HepG2 (cell line): ENCODE data around the gene LDB3. TPM values are rescaled to one million over a fixed set of nuclear protein-coding genes. Genes with fewer than 3 reads are reported as not detected.

Experiments
- ATAC-seq: fragments of 200-7000 bp; cut with Tn5 transposase; 3 replicates; pipeline ENCODE4 v1.9.1; 2020; ENCODE audit warnings: mild to moderate bottlenecking, moderate library complexity
- BruUV-seq: library from RNA; stranded (reverse); fragments of 400-500 nt; replicated peaks from 2 replicates; lab custom pipeline; 2021; lab: Mats Ljungman, UMichigan
- CTCF ChIA-PET: fragments of 300-600 bp; formaldehyde crosslinking; extraction: SDS; loops from one replicate; lab custom pipeline; 2021; ENCODE audit warnings: low total read pairs, inconsistent platforms, low intra/inter-chr PET ratio; lab: Yijun Ruan, JAX
- POLR2A ChIA-PET: fragments of 350-600 bp; sonication (Branson Sonifier 250); formaldehyde crosslinking; loops from one replicate; lab custom pipeline; 2020; ENCODE audit warnings: antibody characterized with exemption, inconsistent platforms; lab: Yijun Ruan, JAX
- DNase-seq: peaks from one replicate; pipeline ENCODE4 v3.0.0-alpha.2; 2015; ENCODE audit warnings: low spot score
- FAIRE-seq: peaks from 3 replicates; lab custom pipeline; 2011; peaks lifted over from hg19 to GRCh38; lab: Jason Lieb, UNC
- H2AFZ ChIP-seq: one replicate; pipeline ENCODE4 v1.6.1; 2011; ENCODE audit warnings: low read length, inconsistent platforms
- H3K27ac ChIP-seq: fragments of 300-600 bp; 3 replicates; pipeline ENCODE4 v1.8.0; 2011; ENCODE audit warnings: mixed run types, mild to moderate bottlenecking, mixed read lengths, low read length, inconsistent platforms; ENCODE audit not compliant: insufficient read depth; ENCODE audit errors: extremely low read length
- H3K27me3 ChIP-seq, 2 experiments: fragments of 200-600 bp in 1 of 2; 2 replicates in 1 of 2; 3 replicates in 1 of 2; pipeline versions ENCODE4 v1.6.0 to v1.8.0; 2011; ENCODE audit warnings: low read length in 2 of 2, mild to moderate bottlenecking in 2 of 2, moderate library complexity in 2 of 2, inconsistent platforms in 1 of 2; ENCODE audit not compliant: insufficient read depth in 2 of 2, control insufficient read depth in 1 of 2
- H3K36me3 ChIP-seq, 2 experiments: fragments of 200-600 bp in 1 of 2; replicated peaks in 1 of 2; 2 replicates in 1 of 2; 3 replicates in 1 of 2; pipeline versions ENCODE4 v1.5.1 to v1.8.0; 2011; ENCODE audit warnings: low read length in 2 of 2, inconsistent platforms in 1 of 2; ENCODE audit not compliant: insufficient read depth in 2 of 2, control insufficient read depth in 1 of 2
- H3K4me1 ChIP-seq: 2 replicates; pipeline ENCODE4 v1.5.1; 2012; ENCODE audit warnings: low read length, inconsistent platforms; ENCODE audit not compliant: insufficient read depth
- H3K4me2 ChIP-seq: 2 replicates; pipeline ENCODE4 v1.6.0; 2011; ENCODE audit warnings: low read depth, low read length, inconsistent platforms
- H3K4me3 ChIP-seq, 3 experiments: fragments of 200-600 bp in 1 of 3; sonication (generic), shearing (Covaris generic) in 1 of 3; replicated peaks in 1 of 3; 2 replicates each; pipeline ENCODE4 v1.5.1; 2011 to 2016; ENCODE audit warnings: low read length in 3 of 3, inconsistent platforms in 2 of 3, low read depth in 2 of 3, mild to moderate bottlenecking in 2 of 3, control low read depth in 1 of 3, mixed read lengths in 1 of 3; ENCODE audit not compliant: insufficient read depth in 1 of 3
- H3K79me2 ChIP-seq: one replicate; pipeline ENCODE4 v1.6.1; 2011; ENCODE audit warnings: low read length, inconsistent platforms; ENCODE audit not compliant: insufficient read depth
- H3K9ac ChIP-seq: 2 replicates; pipeline ENCODE4 v1.6.0; 2011; ENCODE audit warnings: mild to moderate bottlenecking, low read depth, low read length, inconsistent platforms; ENCODE audit not compliant: insufficient read depth
- H3K9me3 ChIP-seq: 2 replicates; pipeline ENCODE4 v1.5.1; 2012; ENCODE audit warnings: mild to moderate bottlenecking, low read length
- H4K20me1 ChIP-seq: 2 replicates; pipeline ENCODE4 v1.6.0; 2011; ENCODE audit warnings: inconsistent platforms, mild to moderate bottlenecking, low read length, moderate library complexity; ENCODE audit not compliant: insufficient read depth
- ETV6 ChIP-seq: sonication (generic); formaldehyde crosslinking; conservative IDR thresholded peaks from 2 replicates; pipeline ENCODE4 v1.4.0; 2020; ENCODE audit warnings: missing genetic modification reagents
- FOXP1 ChIP-seq, 2 experiments: fragments of 450-650 bp in 1 of 2; IDR thresholded peaks; 2 replicates each; pipeline ENCODE4 v1.6.1; 2017 to 2018; ENCODE audit warnings: antibody characterized with exemption in 1 of 2
- HNRNPK ChIP-seq: fragments of 200-400 bp; formaldehyde crosslinking; IDR thresholded peaks from 2 replicates; pipeline ENCODE4 v1.6.1; 2018; ENCODE audit warnings: low read length, low read depth, moderate library complexity, mild to moderate bottlenecking; ENCODE audit not compliant: poor library complexity, severe bottlenecking
- KLF6 ChIP-seq: IDR thresholded peaks from 2 replicates; pipeline ENCODE4 v1.8.0; 2016; ENCODE audit warnings: missing biosample characterization, missing genetic modification reagents
- KLF9 ChIP-seq: IDR thresholded peaks from 2 replicates; pipeline ENCODE4 v1.6.1; 2016; ENCODE audit warnings: low read depth
- KMT2A ChIP-seq: sonication (generic); formaldehyde crosslinking; IDR thresholded peaks from 2 replicates; pipeline ENCODE4 v1.4.0; 2020; ENCODE audit warnings: missing genetic modification reagents
- MIER3 ChIP-seq: IDR thresholded peaks from 2 replicates; pipeline ENCODE4 v1.6.1; 2016; ENCODE audit warnings: missing compliant biosample characterization, borderline replicate concordance
- NCOA2 ChIP-seq: sonication (generic); formaldehyde crosslinking; IDR thresholded peaks from 2 replicates; pipeline ENCODE4 v1.8.0; 2022; ENCODE audit warnings: inconsistent platforms
- NONO ChIP-seq, 2 experiments: fragments of 450-650 bp in 1 of 2; sonication (generic) in 1 of 2; formaldehyde crosslinking in 1 of 2; IDR thresholded peaks in 1 of 2; conservative IDR thresholded peaks in 1 of 2; 2 replicates each; pipeline versions ENCODE4 v1.6.1 to v1.8.0; 2017 to 2022; ENCODE audit warnings: mild to moderate bottlenecking in 1 of 2, missing genetic modification reagents in 1 of 2, moderate library complexity in 1 of 2
- NRL ChIP-seq: sonication (generic); formaldehyde crosslinking; IDR thresholded peaks from 2 replicates; pipeline ENCODE4 v1.5.0; 2020; ENCODE audit warnings: missing genetic modification reagents, mild to moderate bottlenecking, moderate library complexity, borderline replicate concordance
- PAX8 ChIP-seq: sonication (generic); formaldehyde crosslinking; IDR thresholded peaks from 2 replicates; pipeline ENCODE4 v1.8.0; 2022; ENCODE audit warnings: mild to moderate bottlenecking, missing genetic modification reagents, borderline replicate concordance
- ZNF33B ChIP-seq: sonication (generic); formaldehyde crosslinking; IDR thresholded peaks from 2 replicates; pipeline ENCODE4 v1.5.1; 2020; ENCODE audit warnings: mild to moderate bottlenecking, missing genetic modification reagents
- ZNF768 ChIP-seq: sonication (generic); formaldehyde crosslinking; IDR thresholded peaks from 2 replicates; pipeline ENCODE4 v1.4.0; 2020; ENCODE audit warnings: missing genetic modification reagents
- WGBS: methylation state at CpG from one replicate; pipeline ENCODE4 v1.1.6; 2017; ENCODE audit warnings: low lambda C conversion rate; 5-methylcytosine and 5-hydroxymethylcytosine counted together
- in situ Hi-C: cut with HindIII; loops from 2 replicates; pipeline ENCODE4 v1.10.0; 2017; ENCODE audit warnings: low pct_unique_long_range_greater_than_20kb; ENCODE audit not compliant: extremely low pct_ligation_motif_present
- intact Hi-C: fragments of 100-400 bp; cut with micrococcal nuclease; formaldehyde crosslinking; loops from one replicate; pipeline ENCODE4 v1.10.0; 2022; ENCODE audit not compliant: unreplicated experiment
- polyA plus RNA-seq, 8 experiments: library from polyadenylated mRNA; depleted of rRNA in 3 of 8; stranded (reverse) in 7 of 8; unstranded in 1 of 8; fragments of >200 nt; fragmentation: Illumina TruSeq in 4 of 8; extraction: Trizol in 4 of 8; gene quantifications; 2 replicates each; pipeline versions ENCODE4 v1.2.1 to v1.2.3, GENCODE V29; 2011 to 2016; ENCODE audit warnings: low read depth in 4 of 8, missing spikeins in 1 of 8, mixed read lengths in 1 of 8; ENCODE audit not compliant: insufficient read depth in 1 of 8
- total RNA-seq, 5 experiments: library from RNA; depleted of rRNA; stranded (reverse); fragments of >200 nt; fragmentation: Illumina TruSeq; extraction: Trizol; gene quantifications; 2 replicates each; pipeline ENCODE4 v1.2.3, GENCODE V29; 2016; ENCODE audit warnings: low read depth in 1 of 5
- TF ChIP-seq, protein P1 (sequence below): IDR thresholded peaks from 2 replicates; pipeline ENCODE4 v1.6.1; 2016; ENCODE audit warnings: mild to moderate bottlenecking
- TF ChIP-seq, protein P2 (sequence below): IDR thresholded peaks from 2 replicates; pipeline ENCODE4 v1.6.1; 2016; ENCODE audit warnings: missing compliant biosample characterization, missing genetic modification reagents, borderline replicate concordance
- TF ChIP-seq, protein P3 (sequence below): sonication (generic); formaldehyde crosslinking; IDR thresholded peaks from 2 replicates; pipeline ENCODE4 v1.4.0; 2020; ENCODE audit warnings: missing genetic modification reagents

LDB3 gene
- total and polyA plus RNA-seq, 2 of the 13 experiments (the other 11 are each of a cell fraction or from before 2014, with no cell fraction given), result not detected

DNA sequence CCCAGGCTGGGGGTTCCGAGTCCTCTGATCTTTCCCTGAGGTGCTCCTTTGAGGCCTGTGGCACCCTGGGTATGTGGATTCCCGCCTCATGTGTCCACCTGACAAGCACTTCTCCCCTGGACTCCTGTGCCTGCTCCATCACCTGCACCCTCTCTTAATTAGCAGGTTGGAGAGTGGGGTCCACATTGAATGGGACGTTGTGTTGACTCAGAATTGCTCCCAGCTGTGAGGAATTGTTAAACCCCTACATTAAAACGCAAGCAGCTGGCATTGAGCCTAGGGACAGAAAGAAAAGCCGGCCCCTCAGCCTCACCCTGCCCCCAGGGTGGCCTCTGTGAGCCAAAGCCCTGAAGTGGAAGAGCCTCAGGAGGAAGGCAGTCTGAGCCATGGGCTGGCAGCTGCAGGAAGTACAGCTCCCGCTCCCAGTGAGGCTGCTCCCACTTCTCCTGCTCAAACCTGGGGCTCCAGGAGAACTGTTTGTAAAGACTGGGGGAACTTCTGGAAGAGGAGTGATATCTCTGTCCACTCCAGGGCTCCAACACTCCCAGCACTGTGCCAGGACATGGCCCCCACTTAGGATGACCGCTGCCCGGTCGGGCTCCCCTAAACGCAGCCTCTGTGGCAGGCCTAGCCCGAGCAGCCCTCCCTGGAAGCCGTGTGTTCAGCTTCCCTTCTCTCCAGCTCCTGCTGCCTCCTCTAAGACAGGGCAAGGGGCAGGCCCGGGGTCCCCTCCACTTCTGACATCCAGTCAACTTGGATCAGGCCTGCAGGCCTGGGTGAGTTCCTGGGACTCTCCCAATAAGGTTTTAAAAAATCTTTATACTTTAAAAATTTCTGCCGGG is 15.7 kb upstream of the LDB3 start:
- WGBS, result 13% methylated on average over 6 of the region's 14 CpGs
- FAIRE-seq, result no peak
- TF ChIP-seq, protein P1, sequence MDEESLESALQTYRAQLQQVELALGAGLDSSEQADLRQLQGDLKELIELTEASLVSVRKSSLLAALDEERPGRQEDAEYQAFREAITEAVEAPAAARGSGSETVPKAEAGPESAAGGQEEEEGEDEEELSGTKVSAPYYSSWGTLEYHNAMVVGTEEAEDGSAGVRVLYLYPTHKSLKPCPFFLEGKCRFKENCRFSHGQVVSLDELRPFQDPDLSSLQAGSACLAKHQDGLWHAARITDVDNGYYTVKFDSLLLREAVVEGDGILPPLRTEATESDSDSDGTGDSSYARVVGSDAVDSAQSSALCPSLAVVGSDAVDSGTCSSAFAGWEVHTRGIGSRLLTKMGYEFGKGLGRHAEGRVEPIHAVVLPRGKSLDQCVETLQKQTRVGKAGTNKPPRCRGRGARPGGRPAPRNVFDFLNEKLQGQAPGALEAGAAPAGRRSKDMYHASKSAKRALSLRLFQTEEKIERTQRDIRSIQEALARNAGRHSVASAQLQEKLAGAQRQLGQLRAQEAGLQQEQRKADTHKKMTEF (CRISPR knock-in tag), result no peak
- TF ChIP-seq NRL, result no peak
- no peak for TF ChIP-seq ZNF768
- TF ChIP-seq HNRNPK, result no peak
- TF ChIP-seq KLF9 (CRISPR knock-in tag), result no peak
- TF ChIP-seq KLF6 (CRISPR knock-in tag), result no peak
- TF ChIP-seq PAX8 (CRISPR knock-in tag), result no peak
- no peak for TF ChIP-seq ETV6 (CRISPR knock-in tag)
- no peak for TF ChIP-seq NONO (IDR thresholded peaks at IDR 0.05)
- no peak for TF ChIP-seq NONO (CRISPR knock-in tag; conservative IDR thresholded peaks at IDR 0.05)
- TF ChIP-seq, protein P2, sequence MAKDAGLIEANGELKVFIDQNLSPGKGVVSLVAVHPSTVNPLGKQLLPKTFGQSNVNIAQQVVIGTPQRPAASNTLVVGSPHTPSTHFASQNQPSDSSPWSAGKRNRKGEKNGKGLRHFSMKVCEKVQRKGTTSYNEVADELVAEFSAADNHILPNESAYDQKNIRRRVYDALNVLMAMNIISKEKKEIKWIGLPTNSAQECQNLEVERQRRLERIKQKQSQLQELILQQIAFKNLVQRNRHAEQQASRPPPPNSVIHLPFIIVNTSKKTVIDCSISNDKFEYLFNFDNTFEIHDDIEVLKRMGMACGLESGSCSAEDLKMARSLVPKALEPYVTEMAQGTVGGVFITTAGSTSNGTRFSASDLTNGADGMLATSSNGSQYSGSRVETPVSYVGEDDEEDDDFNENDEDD (CRISPR knock-in tag), result no peak
- TF ChIP-seq KMT2A, result no peak
- TF ChIP-seq NCOA2 (CRISPR knock-in tag), result no peak
- TF ChIP-seq ZNF33B (CRISPR knock-in tag), result no peak
- TF ChIP-seq MIER3, result no peak
- TF ChIP-seq, protein P3, sequence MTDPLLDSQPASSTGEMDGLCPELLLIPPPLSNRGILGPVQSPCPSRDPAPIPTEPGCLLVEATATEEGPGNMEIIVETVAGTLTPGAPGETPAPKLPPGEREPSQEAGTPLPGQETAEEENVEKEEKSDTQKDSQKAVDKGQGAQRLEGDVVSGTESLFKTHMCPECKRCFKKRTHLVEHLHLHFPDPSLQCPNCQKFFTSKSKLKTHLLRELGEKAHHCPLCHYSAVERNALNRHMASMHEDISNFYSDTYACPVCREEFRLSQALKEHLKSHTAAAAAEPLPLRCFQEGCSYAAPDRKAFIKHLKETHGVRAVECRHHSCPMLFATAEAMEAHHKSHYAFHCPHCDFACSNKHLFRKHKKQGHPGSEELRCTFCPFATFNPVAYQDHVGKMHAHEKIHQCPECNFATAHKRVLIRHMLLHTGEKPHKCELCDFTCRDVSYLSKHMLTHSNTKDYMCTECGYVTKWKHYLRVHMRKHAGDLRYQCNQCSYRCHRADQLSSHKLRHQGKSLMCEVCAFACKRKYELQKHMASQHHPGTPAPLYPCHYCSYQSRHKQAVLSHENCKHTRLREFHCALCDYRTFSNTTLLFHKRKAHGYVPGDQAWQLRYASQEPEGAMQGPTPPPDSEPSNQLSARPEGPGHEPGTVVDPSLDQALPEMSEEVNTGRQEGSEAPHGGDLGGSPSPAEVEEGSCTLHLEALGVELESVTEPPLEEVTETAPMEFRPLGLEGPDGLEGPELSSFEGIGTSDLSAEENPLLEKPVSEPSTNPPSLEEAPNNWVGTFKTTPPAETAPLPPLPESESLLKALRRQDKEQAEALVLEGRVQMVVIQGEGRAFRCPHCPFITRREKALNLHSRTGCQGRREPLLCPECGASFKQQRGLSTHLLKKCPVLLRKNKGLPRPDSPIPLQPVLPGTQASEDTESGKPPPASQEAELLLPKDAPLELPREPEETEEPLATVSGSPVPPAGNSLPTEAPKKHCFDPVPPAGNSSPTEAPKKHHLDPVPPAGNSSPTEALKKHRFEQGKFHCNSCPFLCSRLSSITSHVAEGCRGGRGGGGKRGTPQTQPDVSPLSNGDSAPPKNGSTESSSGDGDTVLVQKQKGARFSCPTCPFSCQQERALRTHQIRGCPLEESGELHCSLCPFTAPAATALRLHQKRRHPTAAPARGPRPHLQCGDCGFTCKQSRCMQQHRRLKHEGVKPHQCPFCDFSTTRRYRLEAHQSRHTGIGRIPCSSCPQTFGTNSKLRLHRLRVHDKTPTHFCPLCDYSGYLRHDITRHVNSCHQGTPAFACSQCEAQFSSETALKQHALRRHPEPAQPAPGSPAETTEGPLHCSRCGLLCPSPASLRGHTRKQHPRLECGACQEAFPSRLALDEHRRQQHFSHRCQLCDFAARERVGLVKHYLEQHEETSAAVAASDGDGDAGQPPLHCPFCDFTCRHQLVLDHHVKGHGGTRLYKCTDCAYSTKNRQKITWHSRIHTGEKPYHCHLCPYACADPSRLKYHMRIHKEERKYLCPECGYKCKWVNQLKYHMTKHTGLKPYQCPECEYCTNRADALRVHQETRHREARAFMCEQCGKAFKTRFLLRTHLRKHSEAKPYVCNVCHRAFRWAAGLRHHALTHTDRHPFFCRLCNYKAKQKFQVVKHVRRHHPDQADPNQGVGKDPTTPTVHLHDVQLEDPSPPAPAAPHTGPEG (CRISPR knock-in tag), result no peak
- no peak for TF ChIP-seq FOXP1 (IDR thresholded peaks at IDR 0.05)
- TF ChIP-seq FOXP1 (CRISPR knock-in tag; IDR thresholded peaks at IDR 0.05), result no peak

More for the DNA sequence above, 15.7 kb upstream of the LDB3 start:
- CTCF ChIA-PET, result no interaction called here
- no peak for DNase-seq
- H2AFZ ChIP-seq, result no peak overlapping the region
- H3K27ac ChIP-seq, result no peak overlapping the region
- no peaks in the 10 kb centered on the region for H3K4me1 ChIP-seq
- H3K9me3 ChIP-seq, result no peaks in the 10 kb centered on the region
- H3K4me2 ChIP-seq, result no peak overlapping the region
- POLR2A ChIA-PET, result no interaction called here
- no peak overlapping the region for H3K9ac ChIP-seq
- no peak overlapping the region for H3K4me3 ChIP-seq
- H3K36me3 ChIP-seq, result no peaks in the 10 kb centered on the region
- H4K20me1 ChIP-seq, result no peaks in the 10 kb centered on the region
- intact Hi-C loops (no loop called here), in situ Hi-C loops (no loop called here)
- ATAC-seq, result no peak
- no peaks in the 10 kb centered on the region for H3K79me2 ChIP-seq
- H3K27me3 ChIP-seq, result peaks cover 10 to 43% of the 10 kb centered on the region in 2 experiments; a peak in 4 of 5 replicates
- BruUV-seq, result no TSS peak
